Cerebellar nuclear complex (tissue), 1 donor: ENCODE measurements around the gene ABCC1.
"Not testable (repeated sequence)": the region's sequence is repeated elsewhere in the genome, so short reads cannot be mapped to it uniquely, and the experiment has no call there.

Experiments used
- DNase-seq, 2 experiments: peaks; one replicate each; lab custom pipeline; 2025; lab: John Stamatoyannopoulos, UW

ABCC1 gene

DNA sequence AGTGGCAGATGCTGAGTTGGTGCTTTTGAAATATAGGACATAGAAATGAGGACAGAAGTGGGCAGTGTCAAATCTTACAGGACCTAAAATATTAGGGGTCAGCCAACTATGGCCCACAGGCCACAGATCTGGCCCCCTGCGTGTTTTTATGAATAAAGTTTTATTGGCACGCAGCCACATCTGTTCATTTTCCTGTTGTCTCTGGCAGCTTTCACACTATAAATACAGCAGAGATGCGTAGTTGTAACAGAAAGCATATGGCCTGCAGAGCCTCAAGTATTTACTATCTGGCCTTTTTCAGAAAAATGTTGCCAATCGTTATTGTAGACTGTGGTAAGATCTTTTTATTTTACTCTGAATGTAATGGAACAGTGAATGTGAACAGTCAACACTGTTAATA, 191.1 kb downstream of the ABCC1 start:
- no peak for DNase-seq

GRCh38 chr16:16141141-16141540, 191.7 kb downstream of the ABCC1 start:
- DNase-seq, result no peak

DNA sequence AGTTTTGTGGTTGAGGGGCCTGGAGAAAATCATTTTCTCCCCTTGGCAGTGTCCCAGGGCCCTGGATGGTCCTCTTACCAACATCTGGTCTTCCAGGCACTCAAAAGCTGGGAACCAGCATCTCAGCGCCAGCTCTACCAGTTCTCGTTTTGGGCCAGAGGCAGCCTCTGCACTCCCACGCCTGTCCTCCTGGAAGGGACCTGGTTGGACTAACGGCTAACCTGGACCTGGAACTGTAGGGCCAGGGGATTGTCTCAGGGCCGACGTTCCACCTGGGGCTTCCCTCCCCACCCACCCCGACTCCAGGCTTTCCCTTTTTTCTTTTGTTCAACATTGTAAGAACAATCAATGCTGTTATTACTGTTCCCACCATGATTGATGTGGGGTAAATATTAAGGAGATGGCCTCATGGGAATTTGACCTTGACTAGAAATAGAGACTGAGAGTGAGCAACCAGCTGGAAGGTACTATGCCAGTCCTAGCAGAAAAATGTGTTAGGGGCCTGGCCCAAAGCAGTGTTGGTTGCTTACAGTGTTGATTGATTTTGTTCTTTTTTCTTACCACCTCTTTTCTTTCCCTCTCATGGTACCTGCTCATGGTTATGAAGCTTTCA, 192.5 kb downstream of the ABCC1 start:
- DNase-seq, result no peak

- DNase-seq, result no peak
Measured at GRCh38 chr16:16143038-16143763, 193.8 kb downstream of the ABCC1 start.

- no peak for DNase-seq
Measured at GRCh38 chr16:16143931-16144330, 194.5 kb downstream of the ABCC1 start.

DNA sequence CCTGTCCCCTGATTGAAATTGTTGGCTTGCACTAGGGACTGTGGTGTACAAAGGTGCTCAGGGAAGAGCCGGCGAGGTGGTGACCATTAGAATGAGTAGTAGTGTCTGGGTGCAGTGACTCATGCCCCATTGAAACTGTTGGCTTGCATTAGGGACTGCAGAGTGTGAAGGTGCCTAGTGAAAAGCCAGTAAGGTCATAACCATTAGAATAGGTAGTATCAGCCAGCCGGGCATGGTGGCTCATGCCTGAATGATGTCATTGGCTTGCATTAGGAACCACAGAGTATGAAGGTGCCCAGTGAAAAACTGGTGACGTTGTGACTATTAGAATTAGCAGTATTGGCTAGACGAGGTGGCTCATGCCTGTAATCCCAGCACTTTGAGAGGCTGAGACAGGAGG, 195.0 kb downstream of the ABCC1 start:
- no peak for DNase-seq

GRCh38 chr16:16145286-16145685, 195.9 kb downstream of the ABCC1 start:
- DNase-seq, result no peak

DNA sequence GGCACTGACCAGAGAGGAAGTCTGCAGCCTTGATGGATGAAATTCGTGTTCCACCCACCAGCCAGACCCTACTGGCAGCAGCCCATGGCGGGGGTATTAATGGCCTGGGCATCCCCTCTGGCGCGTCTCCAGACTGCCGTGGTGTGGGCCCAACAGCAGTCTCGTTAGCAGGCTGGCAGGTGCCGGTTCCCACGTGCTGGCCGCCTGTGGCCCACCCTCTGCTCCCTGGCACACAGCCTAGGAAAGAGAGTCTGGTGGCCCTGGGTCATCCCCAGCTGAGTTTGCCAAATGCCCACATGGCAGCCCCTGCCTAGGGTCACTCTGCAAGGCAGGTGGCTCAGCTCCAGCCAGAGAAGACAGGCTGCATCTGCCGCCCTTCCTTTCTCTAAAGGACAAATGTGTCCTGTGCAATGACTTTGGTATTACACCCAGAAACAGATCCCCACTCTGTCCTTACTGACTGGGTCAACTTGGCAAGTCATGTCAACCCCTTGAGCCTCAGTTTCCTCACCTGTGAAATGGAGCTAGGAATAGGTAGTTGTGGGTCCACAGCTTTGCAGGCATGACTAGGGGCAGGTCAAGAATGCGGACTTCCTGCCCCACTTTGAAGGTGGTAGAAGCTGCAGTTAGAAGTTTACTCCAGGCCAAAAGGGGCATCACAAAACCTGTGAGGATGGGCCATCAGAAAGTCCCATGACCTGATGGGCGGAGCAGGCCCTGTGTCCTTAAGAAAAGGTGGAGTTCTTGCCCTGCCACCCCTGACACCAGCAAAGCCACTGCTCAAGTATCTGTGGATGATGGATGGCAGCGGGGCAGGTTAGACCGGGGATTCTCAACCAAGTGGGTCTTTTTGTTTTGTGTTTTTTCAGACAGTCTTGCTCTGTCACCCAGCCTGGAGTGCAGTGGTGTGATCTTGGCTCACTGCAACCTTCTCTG, 197.2 kb downstream of the ABCC1 start:
- DNase-seq, result peak in 1 of 2 experiments; percentile 13

DNA sequence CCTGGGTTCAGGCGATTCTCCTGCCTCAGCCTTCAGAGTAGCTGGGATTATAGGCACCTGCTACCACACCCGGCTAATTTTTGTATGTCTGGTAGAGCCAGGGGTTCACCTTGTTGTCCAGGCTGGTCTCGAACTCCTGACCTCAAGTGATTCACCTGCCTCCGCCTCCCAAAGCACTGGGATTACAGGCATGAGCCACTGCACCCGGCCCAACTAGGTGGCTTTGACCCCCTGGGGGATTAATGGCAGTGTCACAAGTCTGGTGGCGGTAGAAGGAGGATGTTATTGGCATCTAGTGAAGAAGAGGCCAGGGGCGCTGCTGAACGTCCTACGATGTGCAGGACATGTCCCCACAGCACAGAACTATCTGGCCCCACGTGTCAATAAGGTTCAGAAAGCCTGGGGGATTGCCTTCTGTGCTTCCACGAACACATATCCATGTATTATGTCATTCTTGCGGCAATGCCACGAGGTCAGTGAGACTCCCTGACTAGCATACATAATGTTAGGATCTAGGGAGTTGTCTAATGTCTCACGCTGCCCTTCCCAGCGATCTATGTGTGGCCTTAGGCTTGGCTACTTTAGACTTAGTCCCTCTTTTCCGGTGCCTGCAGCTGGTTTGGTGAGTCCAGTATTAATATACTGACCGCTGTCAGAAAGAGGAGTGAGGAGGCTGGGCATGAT, 198.0 kb downstream of the ABCC1 start:
- DNase-seq, result no peak

- DNase-seq, result not testable (repeated sequence)
Measured at GRCh38 chr16:16148000-16148599, 198.7 kb downstream of the ABCC1 start.

GRCh38 chr16:16148755-16149154, 199.3 kb downstream of the ABCC1 start:
- no peak for DNase-seq

GRCh38 chr16:16149710-16150116, 200.3 kb downstream of the ABCC1 start:
- no peak for DNase-seq

GRCh38 chr16:16150117-16150877, 200.9 kb downstream of the ABCC1 start:
- no peak for DNase-seq

- no peak for DNase-seq
Measured at GRCh38 chr16:16150878-16151152, 201.4 kb downstream of the ABCC1 start.

DNA sequence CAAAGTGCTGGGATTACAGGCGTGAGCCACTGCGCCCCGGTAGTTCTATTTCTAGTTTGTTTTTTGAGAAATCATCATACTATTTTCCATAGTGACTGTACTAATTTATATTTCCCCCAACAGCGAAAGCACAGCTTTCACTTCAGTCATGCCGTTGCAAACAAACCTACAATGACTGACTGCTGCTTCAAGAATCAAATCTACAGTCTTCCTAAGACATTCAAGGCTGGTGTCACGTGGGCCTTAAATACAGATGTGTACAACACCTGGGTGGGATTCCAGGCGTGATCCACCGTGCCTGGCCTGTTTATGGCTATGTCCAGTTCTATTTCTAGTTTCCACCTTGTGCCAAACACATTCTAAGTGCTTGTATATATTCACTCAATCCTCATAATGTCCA, 201.9 kb downstream of the ABCC1 start:
- no peak for DNase-seq

DNA sequence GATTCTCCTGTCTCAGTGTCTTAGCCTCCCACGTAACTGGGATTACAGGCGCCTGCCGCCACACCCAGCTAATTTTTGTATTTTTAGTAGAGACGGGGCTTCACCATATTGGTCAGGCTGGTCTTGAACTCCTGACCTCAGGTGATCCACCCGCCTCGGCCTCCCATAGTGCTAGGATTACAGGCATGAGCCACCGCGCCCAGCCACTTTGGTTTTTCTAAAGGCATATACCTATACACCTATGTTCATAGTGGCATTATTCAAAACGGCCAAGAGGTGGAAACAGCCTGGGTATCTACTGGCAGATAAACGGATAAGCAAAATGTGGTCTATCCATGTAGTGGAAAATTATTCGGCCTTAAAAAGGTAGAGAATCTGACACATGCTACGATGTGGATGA, 203.6 kb downstream of the ABCC1 start:
- DNase-seq, result not testable (repeated sequence)

DNA sequence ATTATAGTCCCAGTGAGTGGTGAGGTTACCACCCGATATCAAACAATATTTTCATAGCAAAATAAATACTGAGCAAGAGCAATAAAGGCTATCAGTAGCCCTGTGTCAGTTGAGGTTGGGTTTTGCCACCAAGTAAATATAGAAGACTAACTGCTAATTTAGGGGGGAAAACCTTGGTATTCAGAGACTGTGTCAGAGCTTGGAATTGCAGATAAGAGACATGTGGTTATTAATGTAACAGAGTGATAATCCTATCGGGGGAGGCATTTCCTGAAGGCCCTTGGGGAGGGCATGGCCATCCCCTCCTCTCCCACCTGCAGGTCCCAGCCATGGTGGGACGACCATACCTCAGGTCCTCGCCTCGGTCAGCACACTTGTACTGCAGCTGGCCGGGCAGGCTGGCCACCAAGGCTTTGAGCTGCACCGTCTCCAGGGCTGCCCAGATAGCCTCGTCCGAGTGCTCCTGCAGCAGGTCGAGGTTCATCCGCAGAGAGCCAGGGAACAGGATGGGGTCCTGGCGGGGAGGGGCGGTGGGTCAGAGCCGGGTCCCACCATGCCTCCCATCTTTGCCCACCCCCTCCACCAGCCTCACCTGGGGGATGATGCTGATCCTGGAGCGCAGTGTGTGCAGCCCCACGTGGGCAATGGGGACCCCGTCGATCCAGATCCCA, 205.0 kb downstream of the ABCC1 start:
- no peak for DNase-seq

DNA sequence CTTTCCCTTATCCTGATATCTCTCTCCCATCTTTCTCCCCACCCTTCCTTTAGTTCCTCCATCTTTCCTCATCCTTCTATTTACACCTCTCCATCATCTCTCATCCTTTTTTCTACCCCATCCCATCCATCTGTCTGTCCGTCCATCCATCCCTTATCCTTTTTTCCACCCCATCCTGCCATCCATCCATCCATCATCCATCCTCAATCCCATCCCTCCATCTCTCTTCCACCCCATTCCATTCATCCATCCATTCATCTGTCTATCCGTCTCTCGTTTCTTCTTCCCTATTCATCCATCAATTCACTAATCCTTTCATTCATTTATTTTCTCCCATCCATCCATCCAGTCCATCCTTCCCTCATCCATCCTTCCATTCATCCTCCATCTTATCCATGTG, 205.8 kb downstream of the ABCC1 start:
- no peak for DNase-seq

- DNase-seq, result no peak
Measured at GRCh38 chr16:16157166-16157565, 207.8 kb downstream of the ABCC1 start.

GRCh38 chr16:16158082-16158658, 208.8 kb downstream of the ABCC1 start:
- DNase-seq, result no peak
